HEK293T (cell line): Measurements from ENCODE around the gene F13A1.

Source experiments
- ARNT ChIP-seq: fragments of 450-650 bp; IDR thresholded peaks from 2 replicates; pipeline ENCODE4 v1.6.1; 2017; ENCODE audit warnings: mild to moderate bottlenecking
- BHLHE40 ChIP-seq: fragments of 450-650 bp; IDR thresholded peaks from 2 replicates; pipeline ENCODE4 v1.6.1; 2016; ENCODE audit warnings: mild to moderate bottlenecking, moderate library complexity, borderline replicate concordance
- ELF4 ChIP-seq: fragments of 450-650 bp; IDR thresholded peaks from 2 replicates; pipeline ENCODE4 v1.6.1; 2017; ENCODE audit warnings: antibody characterized with exemption
- FOXA1 ChIP-seq: fragments of 450-650 bp; IDR thresholded peaks from 2 replicates; pipeline ENCODE4 v1.6.1; 2016; ENCODE audit warnings: mild to moderate bottlenecking
- FOXK2 ChIP-seq: fragments of 450-650 bp; IDR thresholded peaks from 2 replicates; pipeline ENCODE4 v1.6.1; 2016; ENCODE audit warnings: mild to moderate bottlenecking
- FOXM1 ChIP-seq: fragments of 450-650 bp; IDR thresholded peaks from 2 replicates; pipeline ENCODE4 v1.6.1; 2017; ENCODE audit warnings: mild to moderate bottlenecking, borderline replicate concordance
- L3MBTL2 ChIP-seq: fragments of 450-650 bp; conservative IDR thresholded peaks from 2 replicates; pipeline ENCODE4 v1.6.1; 2016; ENCODE audit warnings: mild to moderate bottlenecking
- LEF1 ChIP-seq: fragments of 450-650 bp; IDR thresholded peaks from 2 replicates; pipeline ENCODE4 v1.6.1; 2017; ENCODE audit warnings: mild to moderate bottlenecking, borderline replicate concordance
- NFRKB ChIP-seq: fragments of 450-650 bp; IDR thresholded peaks from 2 replicates; pipeline ENCODE4 v1.6.1; 2016; ENCODE audit warnings: mild to moderate bottlenecking, moderate library complexity
- SP1 ChIP-seq: fragments of 450-650 bp; IDR thresholded peaks from 2 replicates; pipeline ENCODE4 v1.6.1; 2017
- SUZ12 ChIP-seq: fragments of 450-650 bp; IDR thresholded peaks from 2 replicates; pipeline ENCODE4 v1.6.1; 2016; ENCODE audit warnings: mild to moderate bottlenecking
- TARDBP ChIP-seq: fragments of 450-650 bp; IDR thresholded peaks from 2 replicates; pipeline ENCODE4 v1.6.1; 2016
- ZNF384 ChIP-seq: fragments of 450-650 bp; IDR thresholded peaks from 2 replicates; pipeline ENCODE4 v1.6.1; 2016
- TF ChIP-seq, protein P1 (sequence below): fragments of 450-650 bp; IDR thresholded peaks from 2 replicates; pipeline ENCODE4 v1.6.1; 2016

DNA sequence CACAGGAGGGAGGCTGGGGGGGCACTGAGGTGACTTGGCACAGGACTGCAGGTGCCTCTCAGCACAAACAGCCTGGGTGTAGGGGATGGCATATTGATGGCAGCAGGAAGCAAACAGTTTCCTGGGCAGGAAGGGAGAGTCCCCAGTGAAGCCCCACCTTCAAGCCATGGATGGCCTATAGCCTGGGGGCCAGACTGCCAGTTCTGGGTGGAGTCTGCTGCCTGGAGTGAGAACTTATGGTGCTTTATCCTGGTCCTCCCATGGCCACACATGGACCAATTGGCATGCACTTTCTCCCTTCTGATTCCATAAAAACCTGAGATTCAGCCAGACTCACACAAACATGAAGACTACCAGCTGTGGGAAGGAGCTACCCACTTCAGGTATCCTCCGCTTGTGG, 198.5 kb downstream of the F13A1 start:
- TF ChIP-seq ARNT (no peak), NFRKB (no peak), SP1 (no peak), FOXM1 (no peak), ZNF384 (no peak), L3MBTL2 (no peak), SUZ12 (no peak), FOXA1 (no peak), ELF4 (no peak), FOXK2 (no peak), LEF1 (no peak), TARDBP (no peak), BHLHE40 (no peak)
- TF ChIP-seq, protein P1, sequence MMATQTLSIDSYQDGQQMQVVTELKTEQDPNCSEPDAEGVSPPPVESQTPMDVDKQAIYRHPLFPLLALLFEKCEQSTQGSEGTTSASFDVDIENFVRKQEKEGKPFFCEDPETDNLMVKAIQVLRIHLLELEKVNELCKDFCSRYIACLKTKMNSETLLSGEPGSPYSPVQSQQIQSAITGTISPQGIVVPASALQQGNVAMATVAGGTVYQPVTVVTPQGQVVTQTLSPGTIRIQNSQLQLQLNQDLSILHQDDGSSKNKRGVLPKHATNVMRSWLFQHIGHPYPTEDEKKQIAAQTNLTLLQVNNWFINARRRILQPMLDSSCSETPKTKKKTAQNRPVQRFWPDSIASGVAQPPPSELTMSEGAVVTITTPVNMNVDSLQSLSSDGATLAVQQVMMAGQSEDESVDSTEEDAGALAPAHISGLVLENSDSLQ = no peak
